C4-2B (cell line): ENCODE results near the gene TOR1B.

ENCODE experiments used
- ZFX ChIP-seq: fragments of 450-650 bp; IDR thresholded peaks from 2 replicates; pipeline ENCODE4 v1.6.1; 2017
- TF ChIP-seq, protein P1 (sequence below): fragments of 450-650 bp; conservative IDR thresholded peaks from 2 replicates; pipeline ENCODE4 v1.5.1; 2017; ENCODE audit warnings: mild to moderate bottlenecking

DNA sequence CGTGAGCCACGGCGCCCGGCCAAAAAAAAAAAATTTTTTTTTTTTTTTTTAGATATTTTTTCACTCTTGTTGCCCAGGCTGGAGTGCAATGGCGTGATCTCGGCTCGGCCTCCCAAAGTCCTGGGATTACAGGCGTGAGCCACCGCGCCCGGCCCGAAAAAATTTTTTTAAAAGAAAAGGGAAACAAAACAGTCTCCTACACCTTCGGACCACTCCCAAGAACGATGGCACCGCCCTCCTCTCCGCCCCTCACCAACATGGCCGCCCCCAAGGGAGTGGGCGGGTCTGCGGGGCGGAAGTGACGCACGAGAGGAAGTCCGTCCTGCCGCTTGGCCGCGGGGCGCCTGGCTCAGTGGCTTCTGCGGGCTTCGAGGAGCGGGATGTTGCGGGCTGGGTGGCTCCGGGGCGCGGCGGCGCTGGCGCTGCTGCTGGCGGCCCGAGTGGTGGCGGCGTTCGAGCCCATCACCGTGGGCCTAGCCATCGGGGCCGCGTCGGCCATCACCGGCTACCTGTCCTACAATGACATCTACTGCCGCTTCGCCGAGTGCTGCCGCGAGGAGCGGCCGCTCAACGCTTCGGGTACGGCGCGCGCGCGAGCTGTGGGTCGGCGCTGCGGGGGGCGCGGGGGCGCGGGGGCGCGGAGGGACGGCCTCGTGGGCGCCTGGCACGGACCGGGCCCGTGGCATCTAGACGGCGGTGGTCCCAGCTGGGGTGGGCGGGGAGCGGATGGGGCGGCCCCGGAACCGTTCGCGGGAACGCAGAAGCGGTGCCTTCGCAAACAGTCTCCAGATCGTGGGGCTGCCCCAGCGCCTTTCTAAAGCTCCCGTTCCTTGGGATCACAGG, at the start of gene TOR1B:
- TF ChIP-seq, protein P1, sequence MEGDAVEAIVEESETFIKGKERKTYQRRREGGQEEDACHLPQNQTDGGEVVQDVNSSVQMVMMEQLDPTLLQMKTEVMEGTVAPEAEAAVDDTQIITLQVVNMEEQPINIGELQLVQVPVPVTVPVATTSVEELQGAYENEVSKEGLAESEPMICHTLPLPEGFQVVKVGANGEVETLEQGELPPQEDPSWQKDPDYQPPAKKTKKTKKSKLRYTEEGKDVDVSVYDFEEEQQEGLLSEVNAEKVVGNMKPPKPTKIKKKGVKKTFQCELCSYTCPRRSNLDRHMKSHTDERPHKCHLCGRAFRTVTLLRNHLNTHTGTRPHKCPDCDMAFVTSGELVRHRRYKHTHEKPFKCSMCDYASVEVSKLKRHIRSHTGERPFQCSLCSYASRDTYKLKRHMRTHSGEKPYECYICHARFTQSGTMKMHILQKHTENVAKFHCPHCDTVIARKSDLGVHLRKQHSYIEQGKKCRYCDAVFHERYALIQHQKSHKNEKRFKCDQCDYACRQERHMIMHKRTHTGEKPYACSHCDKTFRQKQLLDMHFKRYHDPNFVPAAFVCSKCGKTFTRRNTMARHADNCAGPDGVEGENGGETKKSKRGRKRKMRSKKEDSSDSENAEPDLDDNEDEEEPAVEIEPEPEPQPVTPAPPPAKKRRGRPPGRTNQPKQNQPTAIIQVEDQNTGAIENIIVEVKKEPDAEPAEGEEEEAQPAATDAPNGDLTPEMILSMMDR, result no peak
- peak; percentile 53; the same call in 1 of the 2 replicates for TF ChIP-seq ZFX
